Measurements from ENCODE around the gene FZD7. TPM values are rescaled to one million over a fixed set of nuclear protein-coding genes. Genes with fewer than 3 reads are reported as not detected.

FZD7 gene
- total RNA-seq, 1 experiment from 2014 or later = 14.6 TPM

- Histone ChIP-seq H3K4me2 (ENCODE audit: low read length) (no peak overlapping the region), H3K9ac (ENCODE audit: low read length) (no peak overlapping the region), H3K36me3 (ENCODE audit: control insufficient read depth in 1 of 2, insufficient read depth in 2 of 2, low read length in 2 of 2) (no peaks in the 10 kb centered on the region), H3K9me2 (ENCODE audit: insufficient read depth) (no peaks in the 10 kb centered on the region), H3K27ac (ENCODE audit: low read depth, low read length) (no peak overlapping the region), H3K27me3 (ENCODE audit: insufficient read depth, low read length) (no peaks in the 10 kb centered on the region), H3K4me3 (replicated peaks in 1 of 2; ENCODE audit: low read depth in 1 of 2, low read length in 2 of 2) (no peak overlapping the region), H3K4me1 (ENCODE audit: control insufficient read depth in 1 of 2, insufficient read depth in 2 of 2, low read length in 2 of 2) (no peaks in the 10 kb centered on the region), H3K79me2 (ENCODE audit: insufficient read depth, low read length) (no peaks in the 10 kb centered on the region), H2AFZ (ENCODE audit: low read depth, low read length, poor library complexity, severe bottlenecking) (no peak overlapping the region), H3K9me3 (ENCODE audit: control insufficient read depth in 1 of 2, insufficient read depth in 1 of 2, low read depth in 1 of 2, low read length in 2 of 2) (no peaks in the 10 kb centered on the region), H4K20me1 (ENCODE audit: insufficient read depth) (no peaks in the 10 kb centered on the region)
- ATAC-seq (no peak), DNase-seq (ENCODE audit: low read depth, low spot score) (no peak)
- TF ChIP-seq ZFX (IDR thresholded peaks at IDR 0.05) = no peak
- no peak for TF ChIP-seq RAD21 (IDR thresholded peaks at IDR 0.05; ENCODE audit: low read depth)
- no peak for TF ChIP-seq ELF1 (IDR thresholded peaks at IDR 0.05; ENCODE audit: borderline replicate concordance, low read depth)
- TF ChIP-seq YY1 (IDR thresholded peaks at IDR 0.05; ENCODE audit: extremely low read depth, insufficient replicate concordance, low read depth, low read length) = no peak
- no peak for TF ChIP-seq SIN3A (IDR thresholded peaks at IDR 0.05; ENCODE audit: low read depth)
- TF ChIP-seq SP1 (IDR thresholded peaks at IDR 0.05; ENCODE audit: low read depth) = no peak
- TF ChIP-seq SRF (IDR thresholded peaks at IDR 0.05; ENCODE audit: low read depth) = no peak
- TF ChIP-seq ZNF274 (IDR thresholded peaks at IDR 0.05; ENCODE audit: low read depth, low read length) = no peak
- no peak for TF ChIP-seq FOSL1 (IDR thresholded peaks at IDR 0.05; ENCODE audit: low read depth)
- no peak for TF ChIP-seq POLR2AphosphoS5 (IDR thresholded peaks at IDR 0.05; ENCODE audit: low read depth, low read length)
- TF ChIP-seq TCF7L2 (IDR thresholded peaks at IDR 0.05; ENCODE audit: borderline replicate concordance, extremely low read depth, insufficient read depth, insufficient read length) = no peak
- TF ChIP-seq CBX3 (IDR thresholded peaks at IDR 0.05; ENCODE audit: low read depth) = no peak
- no peak for TF ChIP-seq EGR1 (IDR thresholded peaks at IDR 0.05; ENCODE audit: low read depth)
- no peak for TF ChIP-seq JUND (IDR thresholded peaks at IDR 0.05)
- TF ChIP-seq EZH2phosphoT487 (IDR thresholded peaks at IDR 0.05; ENCODE audit: borderline replicate concordance) = no peak
- TF ChIP-seq REST (IDR thresholded peaks at IDR 0.05; ENCODE audit: low read depth) = no peak
- no peak for TF ChIP-seq ZBTB33 (IDR thresholded peaks at IDR 0.05; ENCODE audit: extremely low read depth, insufficient replicate concordance, low read length)
- no peak for TF ChIP-seq POLR2A (IDR thresholded peaks at IDR 0.05; ENCODE audit: borderline replicate concordance, extremely low read depth, insufficient read depth, insufficient read length)
- TF ChIP-seq ATF3 (IDR thresholded peaks at IDR 0.05) = no peak
- TF ChIP-seq MAX (IDR thresholded peaks at IDR 0.05) = no peak
- BruUV-seq (replicated peaks) = no TSS peak
- RAD21 ChIA-PET (ENCODE audit: low non-redundant PET in 1 of 2, low total read pairs in 2 of 2, uncharacterized antibody in 2 of 2, unreplicated experiment in 2 of 2) = no interaction called here
- POLR2A ChIA-PET = no interaction called here
- intact Hi-C loops (cut with micrococcal nuclease) = no loop called here
- CTCF ChIA-PET = no interaction called here
Measured at GRCh38 chr2:202025816-202026215, 7.8 kb upstream of the FZD7 start.

All from HCT116 (cell line).